GM21529 (cell line): ENCODE results near the gene GRK5.

Experiments used
- ATAC-seq: cut with Tn5 transposase; IDR thresholded peaks from one replicate; pipeline ENCODE4 v1.9.1; 2021; ENCODE audit not compliant: unreplicated experiment

Gene GRK5

DNA sequence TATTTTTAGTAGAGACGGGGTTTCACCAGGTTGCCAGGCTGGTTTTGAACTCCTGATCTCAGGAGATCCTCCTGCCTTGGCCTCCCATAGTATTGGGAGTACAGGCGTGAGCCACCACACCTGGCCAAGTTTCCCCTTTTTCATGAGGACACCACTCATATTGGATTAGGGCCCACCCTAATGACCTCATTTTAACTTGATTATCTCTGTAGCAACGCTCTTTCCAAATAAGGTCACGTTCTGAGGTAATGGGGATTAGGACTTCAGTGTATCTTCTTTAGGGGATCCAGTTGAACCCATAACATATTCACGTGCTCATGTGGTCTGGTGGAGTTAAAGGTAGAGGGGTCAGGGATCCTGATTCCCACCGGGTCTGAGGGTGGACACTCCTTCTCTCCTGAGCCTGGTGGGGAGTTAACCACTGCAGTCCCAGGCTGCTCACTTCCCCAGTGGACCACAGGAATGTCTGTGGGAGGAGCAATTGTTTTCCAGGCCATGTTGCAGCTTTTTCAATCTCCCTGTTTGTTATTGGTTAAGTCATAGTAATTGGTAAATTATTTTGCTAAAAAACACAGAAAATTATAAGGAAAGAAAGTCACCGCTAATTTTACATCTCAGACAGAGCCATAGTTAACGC is 130.5 kb downstream of the GRK5 start:
- ATAC-seq: no peak

GRCh38 chr10:119339109-119339508 is 131.7 kb downstream of the GRK5 start:
- no peak for ATAC-seq

GRCh38 chr10:119340893-119341458 is 133.6 kb downstream of the GRK5 start:
- ATAC-seq: no peak

DNA sequence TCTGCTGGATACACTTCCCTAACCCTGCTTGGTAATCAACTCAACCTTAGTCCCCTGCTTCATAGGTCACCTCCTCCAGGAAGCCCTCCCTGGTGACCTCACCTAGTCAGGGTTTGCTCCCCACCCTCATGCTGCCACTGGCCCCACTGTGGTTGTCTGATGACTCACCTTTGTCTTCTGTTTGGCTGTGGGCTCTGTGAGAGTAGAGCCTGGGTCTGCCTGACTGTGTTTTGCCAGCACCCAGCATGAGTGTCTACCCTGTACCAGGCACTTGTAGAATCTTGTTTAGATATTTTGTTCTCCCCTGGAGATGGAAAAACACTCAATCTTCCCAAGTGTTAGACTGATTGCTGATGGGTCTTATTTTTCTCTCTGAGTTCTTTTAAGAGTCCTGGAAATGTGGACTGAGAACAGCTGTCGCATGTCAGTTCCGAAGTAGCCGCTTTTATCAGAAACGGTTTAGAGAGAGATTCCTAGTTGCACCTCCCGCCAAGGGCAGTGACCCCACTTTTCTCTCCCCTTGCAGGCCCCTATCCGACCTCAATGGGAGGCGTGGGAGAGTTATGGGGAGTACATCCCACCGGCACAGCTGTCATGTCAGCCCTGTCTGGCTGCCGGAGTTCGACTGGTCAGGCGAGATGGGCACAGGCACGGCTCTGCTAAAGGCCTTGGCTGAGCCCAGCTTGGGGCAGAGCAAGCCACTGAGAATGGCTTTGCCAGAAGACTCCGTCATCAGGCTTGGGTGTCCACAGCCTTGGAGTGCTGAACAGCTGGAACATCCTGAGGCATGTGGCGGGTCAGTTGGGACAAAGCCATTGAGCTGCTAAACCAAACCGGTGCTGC is 134.3 kb downstream of the GRK5 start:
- no peak for ATAC-seq

DNA sequence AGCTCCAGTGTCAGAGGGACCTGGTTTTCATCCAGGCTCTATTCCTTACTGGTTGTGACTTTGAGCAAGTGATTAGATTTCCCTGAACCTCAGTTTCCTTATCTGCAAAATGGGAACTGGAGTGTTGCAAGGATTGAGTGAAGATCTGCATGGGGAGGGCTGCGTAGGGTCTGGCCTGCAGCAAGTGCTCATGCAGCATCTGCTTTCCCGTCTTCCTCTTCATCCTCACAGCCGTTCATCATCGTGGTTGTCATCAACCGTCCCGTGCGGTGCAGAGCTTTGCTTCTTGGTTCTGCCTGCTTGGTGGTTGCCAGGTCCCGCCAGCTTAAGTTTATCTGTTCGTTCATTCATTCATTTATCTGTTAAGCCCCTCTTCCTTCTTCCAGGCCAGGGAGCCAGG is 135.0 kb downstream of the GRK5 start:
- ATAC-seq: no peak

DNA sequence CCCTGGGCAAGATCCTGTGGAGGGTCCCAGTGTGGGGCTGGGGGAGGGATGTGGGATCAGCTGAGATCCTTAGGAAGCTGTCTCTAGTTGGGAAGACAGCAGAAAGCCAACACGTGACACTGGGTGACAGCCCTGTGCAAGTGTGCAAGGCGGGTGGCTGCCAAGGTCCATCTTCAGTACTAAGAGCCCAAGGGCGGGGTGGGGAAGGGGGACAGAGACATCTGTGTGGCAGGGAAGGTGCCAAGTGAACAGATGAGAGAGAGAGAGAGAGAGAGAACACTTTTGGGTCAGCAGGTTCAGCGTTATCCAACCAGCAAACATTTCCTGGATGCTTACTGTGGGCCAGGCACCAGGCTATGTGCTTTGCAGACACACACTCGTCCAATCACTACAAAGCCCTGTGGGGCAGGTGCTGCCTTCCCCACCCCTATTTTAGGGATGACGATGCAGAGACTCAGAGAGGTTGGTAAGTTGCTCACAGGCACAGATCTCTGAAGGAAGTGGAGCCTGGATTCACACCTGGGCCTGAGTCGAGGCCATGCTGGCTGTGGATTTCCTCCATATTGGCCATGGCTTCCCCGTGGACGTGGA is 135.7 kb downstream of the GRK5 start:
- no peak for ATAC-seq

- no peak for ATAC-seq
Observed at GRCh38 chr10:119344381-119344780, 137.0 kb downstream of the GRK5 start.

DNA sequence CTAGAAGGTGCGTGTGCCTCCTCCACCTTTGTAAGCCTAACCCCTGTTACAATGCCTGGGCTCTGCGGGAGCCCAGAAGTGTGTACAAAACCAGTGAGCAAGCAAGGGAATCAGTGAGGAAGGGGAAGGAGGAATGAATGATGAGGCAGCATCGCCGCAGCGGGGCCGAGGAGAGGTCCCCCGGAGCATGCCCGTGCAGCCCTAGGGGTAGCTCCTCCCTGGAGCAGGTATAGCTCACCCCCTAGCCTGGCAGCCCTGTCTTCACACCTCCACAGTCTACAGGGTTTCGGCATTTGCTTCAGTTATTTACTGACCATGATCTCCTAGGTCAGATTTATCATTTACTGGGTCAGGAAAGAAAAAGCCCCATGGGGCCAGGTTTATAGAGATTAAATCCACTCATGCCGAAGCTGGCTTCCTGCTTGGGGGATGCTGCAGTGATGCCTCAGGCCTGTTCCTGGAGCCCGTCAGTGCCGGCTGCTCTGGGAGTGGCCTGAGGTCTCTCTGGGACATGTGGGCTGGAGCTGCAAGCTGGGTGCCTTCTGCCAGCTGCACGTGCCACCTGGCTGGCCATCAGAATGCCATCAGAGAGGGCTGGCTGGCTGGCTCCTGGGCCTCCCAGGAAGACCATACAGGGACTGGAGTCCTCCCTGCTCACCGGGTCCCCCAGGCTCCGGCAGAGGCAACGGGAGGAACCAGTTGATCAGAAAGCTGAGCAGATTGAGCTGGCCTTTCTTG is 138.9 kb downstream of the GRK5 start:
- ATAC-seq: no peak

DNA sequence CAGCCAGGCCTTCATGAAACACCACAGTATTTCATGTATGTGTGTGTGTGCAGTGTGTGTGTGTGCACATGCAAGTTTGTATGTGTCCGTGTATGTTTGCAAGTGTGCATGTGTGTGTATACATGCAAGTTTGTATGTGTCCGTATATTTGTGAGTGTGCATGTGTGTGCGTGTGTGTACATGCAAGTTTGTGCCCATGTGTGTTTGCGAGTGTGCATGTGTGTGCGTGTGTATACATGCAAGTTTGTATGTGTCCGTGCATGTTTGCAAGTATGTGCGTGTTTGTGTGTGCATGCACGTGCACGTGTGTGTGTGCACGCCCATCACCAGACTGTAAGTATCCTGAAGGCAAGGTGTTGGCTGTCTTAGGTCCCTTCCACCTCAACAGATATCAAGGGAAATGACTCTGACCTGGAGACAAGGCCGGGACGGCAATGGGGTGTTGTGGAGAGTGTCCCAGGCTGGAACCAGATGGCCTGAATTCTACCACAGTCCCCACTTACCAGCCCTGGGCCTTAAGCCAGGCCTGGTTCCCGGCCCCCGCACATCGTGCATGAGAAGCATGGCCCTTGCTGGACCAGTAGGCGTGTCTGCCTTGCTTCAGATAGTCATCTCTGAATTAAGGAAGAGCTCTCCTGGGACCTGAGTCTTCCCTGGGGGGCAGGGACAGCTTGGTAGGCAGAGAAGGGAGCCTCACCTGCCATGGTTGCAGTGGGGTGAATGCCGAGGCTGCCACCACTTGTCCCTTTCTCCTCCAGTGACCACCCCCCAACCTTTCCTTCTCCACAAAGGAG is 140.0 kb downstream of the GRK5 start:
- ATAC-seq: no peak

GRCh38 chr10:119348106-119348505 is 140.7 kb downstream of the GRK5 start:
- ATAC-seq: no peak

- ATAC-seq: no peak
Observed at GRCh38 chr10:119348516-119349240, 141.3 kb downstream of the GRK5 start.

- no peak for ATAC-seq
Observed at GRCh38 chr10:119349341-119349740, 142.0 kb downstream of the GRK5 start.

- no peak for ATAC-seq
Observed at GRCh38 chr10:119349937-119350501, 142.6 kb downstream of the GRK5 start.

GRCh38 chr10:119350502-119351097 is 143.2 kb downstream of the GRK5 start:
- ATAC-seq: no peak

GRCh38 chr10:119351189-119351588 is 143.8 kb downstream of the GRK5 start:
- no peak for ATAC-seq

GRCh38 chr10:119352042-119352441 is 144.7 kb downstream of the GRK5 start:
- ATAC-seq: no peak

DNA sequence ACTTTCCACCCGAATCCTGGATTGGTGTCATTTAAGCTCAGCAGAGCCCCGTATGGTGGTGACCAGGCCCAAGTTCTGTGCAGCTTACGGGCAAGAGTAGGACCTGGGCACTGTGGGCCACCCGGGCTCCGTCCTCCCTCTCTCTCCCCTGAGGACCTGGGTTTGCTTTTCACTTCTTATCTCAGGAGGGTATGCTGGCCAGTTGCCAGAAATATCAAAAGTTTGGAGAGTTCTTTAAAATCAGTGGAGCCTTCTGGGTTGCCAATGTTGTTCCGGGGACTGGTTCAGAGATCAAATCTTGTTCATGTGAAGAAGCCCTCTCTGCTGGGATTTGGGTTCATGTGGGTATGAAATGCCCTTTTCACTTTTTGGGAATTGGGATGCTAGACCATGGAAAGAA is 145.4 kb downstream of the GRK5 start:
- no peak for ATAC-seq

DNA sequence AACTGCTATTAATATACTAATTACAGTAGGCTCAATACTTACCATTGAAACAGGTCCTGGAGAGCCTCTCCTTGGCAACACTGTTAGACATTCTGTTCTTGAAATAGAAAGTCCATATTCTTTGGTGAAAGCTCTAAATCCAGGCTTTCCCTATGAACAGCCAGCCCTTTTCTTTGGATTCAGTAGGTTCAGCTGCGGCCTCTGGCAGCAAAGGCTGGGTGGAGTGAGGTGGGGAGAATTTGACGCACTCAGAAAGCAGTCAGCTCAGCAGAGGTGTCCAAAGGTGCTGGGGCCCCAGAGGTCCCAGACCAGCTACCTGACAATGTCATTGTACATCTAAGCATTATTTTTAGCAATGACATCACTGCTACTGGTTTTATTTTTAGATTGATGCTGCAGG is 146.1 kb downstream of the GRK5 start:
- ATAC-seq: no peak

DNA sequence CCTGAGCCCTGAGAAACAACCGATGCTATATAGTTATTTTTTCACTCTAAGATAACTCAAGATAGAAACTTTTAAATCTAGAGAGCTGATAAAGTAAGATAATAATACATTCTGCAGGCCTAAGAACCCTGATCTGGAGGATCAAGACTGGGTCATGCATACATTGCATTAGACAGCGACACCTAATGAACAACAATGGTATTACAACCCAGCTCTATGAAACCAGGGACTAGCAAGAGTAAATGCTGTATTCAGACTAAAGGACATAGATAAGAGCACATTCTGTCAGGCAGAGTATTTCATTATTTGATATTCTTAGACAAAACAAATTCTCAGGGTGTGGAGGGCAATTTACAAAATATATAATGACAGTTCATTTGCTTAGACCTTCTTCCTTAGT is 148.6 kb downstream of the GRK5 start:
- no peak for ATAC-seq
